ENCODE measurements around the gene TM6SF1. TPM values are rescaled to one million over a fixed set of nuclear protein-coding genes. Genes with fewer than 3 reads are reported as not detected.

Gene TM6SF1
- total and polyA plus RNA-seq, 9 of the 15 experiments (the other 6 are each of a cell fraction or from before 2014, with no cell fraction given), result 1.0 to 5.6 (median 3.5) TPM

- TF ChIP-seq MAFF (IDR thresholded peaks at IDR 0.05; ENCODE audit: low read length) (no peak), ZBTB9 (CRISPR knock-in tag; IDR thresholded peaks at IDR 0.05) (no peak), ZNF143 (CRISPR knock-in tag; IDR thresholded peaks at IDR 0.05) (no peak), SNAPC5 (CRISPR knock-in tag; IDR thresholded peaks at IDR 0.05) (no peak)
Observed at GRCh38 chr15:83118291-83118827, 10.9 kb downstream of the TM6SF1 start (continued).

- in situ Hi-C loops (cut with MboI) (no loop called here), intact Hi-C loops (cut with micrococcal nuclease) (no loop called here)
- no peak for ATAC-seq
- no peak overlapping the region for H3K4me3 ChIP-seq
- no peaks in the 10 kb centered on the region for H4K20me1 ChIP-seq (replicated peaks; ENCODE audit: control insufficient read depth, insufficient read depth, low read length)
- FAIRE-seq, result no peak
- no peaks in the 10 kb centered on the region; a peak in 1 of 5 replicates for H3K4me1 ChIP-seq (replicated peaks in 1 of 2; ENCODE audit: control insufficient read depth in 2 of 2, insufficient read depth in 2 of 2, low read length in 2 of 2)
- no peak overlapping the region for H2AFZ ChIP-seq (ENCODE audit: low read depth, low read length)
- no peaks in the 10 kb centered on the region for H3K36me3 ChIP-seq (ENCODE audit: control insufficient read depth, insufficient read depth, low read length)
- CTCF ChIA-PET (ENCODE audit: low intra/inter-chr PET ratio), result no interaction called here
- H3K4me2 ChIP-seq (ENCODE audit: insufficient read depth, low read length), result no peak overlapping the region
- DNase-seq (ENCODE audit: extremely low read depth in 1 of 4, low spot score in 3 of 4), result no peak
- H3K9ac ChIP-seq (ENCODE audit: insufficient read depth in 1 of 2, low read depth in 2 of 2, low read length in 2 of 2), result no peak overlapping the region
- no peaks in the 10 kb centered on the region; a peak in 1 of 5 replicates for H3K27me3 ChIP-seq (ENCODE audit: control insufficient read depth in 2 of 2, insufficient read depth in 2 of 2, low read length in 2 of 2)
- no peaks in the 10 kb centered on the region for H3K79me2 ChIP-seq (ENCODE audit: control insufficient read depth, insufficient read depth, low read length)
- no TSS peak for BruUV-seq (replicated peaks)
- no peak overlapping the region for H3K27ac ChIP-seq (ENCODE audit: extremely low read depth, low read depth, low read length)
- TF ChIP-seq ZNF583 (CRISPR knock-in tag; IDR thresholded peaks at IDR 0.05) (no peak), RBM25 (IDR thresholded peaks at IDR 0.05; ENCODE audit: low read depth, low read length, severe bottlenecking) (peak; percentile 21)
- no peaks in the 10 kb centered on the region for H3K9me3 ChIP-seq (replicated peaks; ENCODE audit: control insufficient read depth, insufficient read depth, low read depth, low read length)
- POLR2A ChIA-PET, result interaction anchor here (0.9 to 3.1 kb wide), 2 partner anchors 11 to 26 kb away, joined by 4 to 18 read pairs; no protein-coding TSS in a partner anchor
- 22% methylated on average over 4 of the region's 4 CpGs for WGBS (ENCODE audit: insufficient coverage, low coverage, missing lambda C conversion rate)
- no peaks in the 10 kb centered on the region for H3K9me1 ChIP-seq (ENCODE audit: control insufficient read depth, insufficient read depth, low read length)
Observed at GRCh38 chr15:83118968-83119367, 11.5 kb downstream of the TM6SF1 start.

Data from K562 (cell line).